IMR-90 (cell line): Measurements from ENCODE around the gene GLIS1. TPM values are rescaled to one million over a fixed set of nuclear protein-coding genes. Genes with fewer than 3 reads are reported as not detected.
A peak's percentile ranks its signal among the peaks of the same experiment; 100 is the strongest.

Source experiments
- ATAC-seq: fragments of 200-7000 bp; cut with Tn5 transposase; 2 replicates; pipeline ENCODE4 v1.9.1; 2020; ENCODE audit warnings: low read depth, mild to moderate bottlenecking, moderate library complexity
- BruUV-seq: library from RNA; stranded (reverse); fragments of 400-500 nt; replicated peaks from 2 replicates; lab custom pipeline; 2021; lab: Mats Ljungman, UMichigan
- CTCF ChIA-PET: fragments of 300-600 bp; formaldehyde crosslinking; extraction: SDS; loops from one replicate; lab custom pipeline; 2021; ENCODE audit warnings: antibody characterized with exemption; lab: Yijun Ruan, JAX
- POLR2A ChIA-PET: fragments of 300-600 bp; sonication (Branson Sonifier 250); formaldehyde crosslinking; loops from one replicate; lab custom pipeline; 2022; ENCODE audit warnings: antibody characterized with exemption; ENCODE audit not compliant: unreplicated experiment; lab: Charles Lee
- DNase-seq: peaks from one replicate; pipeline ENCODE4 v3.0.0; 2013
- H2AFZ ChIP-seq: replicated peaks from 2 replicates; pipeline ENCODE3; 2013; ENCODE audit warnings: low read length, mild to moderate bottlenecking; ENCODE audit not compliant: poor library complexity
- H2AK5ac ChIP-seq: 2 replicates; pipeline ENCODE4 v1.6.1; 2013; ENCODE audit warnings: low read depth, low read length, inconsistent platforms
- H2AK9ac ChIP-seq: replicated peaks from 2 replicates; pipeline ENCODE3; 2013; ENCODE audit warnings: mild to moderate bottlenecking, low read depth, low read length, moderate library complexity; ENCODE audit not compliant: poor library complexity
- H2BK120ac ChIP-seq: 2 replicates; pipeline ENCODE4 v1.6.1; 2013; ENCODE audit warnings: low read depth, low read length, inconsistent platforms
- H2BK15ac ChIP-seq: 3 replicates; pipeline ENCODE4 v1.6.1; 2013; ENCODE audit warnings: low read depth, low read length, inconsistent platforms
- H2BK20ac ChIP-seq: 2 replicates; pipeline ENCODE4 v1.6.1; 2013; ENCODE audit warnings: low read depth, mild to moderate bottlenecking, inconsistent platforms, low read length, moderate library complexity
- H2BK5ac ChIP-seq: 2 replicates; pipeline ENCODE4 v1.6.1; 2013; ENCODE audit warnings: mild to moderate bottlenecking, low read depth, low read length, inconsistent platforms; ENCODE audit not compliant: poor library complexity, severe bottlenecking
- H3K14ac ChIP-seq: replicated peaks from 2 replicates; pipeline ENCODE4 v1.6.1; 2013; ENCODE audit warnings: low read depth, low read length, inconsistent platforms
- H3K18ac ChIP-seq: 2 replicates; pipeline ENCODE4 v1.6.1; 2013; ENCODE audit warnings: low read depth, low read length, control low read depth
- H3K23ac ChIP-seq: 2 replicates; pipeline ENCODE4 v1.6.1; 2013; ENCODE audit warnings: low read depth, low read length, inconsistent platforms
- H3K27ac ChIP-seq: 2 replicates; pipeline ENCODE4 v1.5.1; 2013; ENCODE audit warnings: mild to moderate bottlenecking, control low read depth, low read length; ENCODE audit not compliant: insufficient read depth
- H3K27me3 ChIP-seq: 2 replicates; pipeline ENCODE4 v1.6.1; 2013; ENCODE audit warnings: low read length; ENCODE audit not compliant: control insufficient read depth, insufficient read depth
- H3K36me3 ChIP-seq: 2 replicates; pipeline ENCODE4 v1.6.1; 2013; ENCODE audit warnings: low read length, mixed read lengths; ENCODE audit not compliant: control insufficient read depth, insufficient read depth
- H3K4ac ChIP-seq: 2 replicates; pipeline ENCODE4 v1.6.1; 2013; ENCODE audit warnings: low read depth, low read length, inconsistent platforms
- H3K4me1 ChIP-seq: 2 replicates; pipeline ENCODE4 v1.6.1; 2013; ENCODE audit warnings: low read length, mixed read lengths; ENCODE audit not compliant: control insufficient read depth, insufficient read depth
- H3K4me2 ChIP-seq: 2 replicates; pipeline ENCODE4 v1.6.1; 2013; ENCODE audit warnings: low read depth, mild to moderate bottlenecking, control low read depth, low read length, moderate library complexity
- H3K4me3 ChIP-seq: 2 replicates; pipeline ENCODE4 v1.5.1; 2013; ENCODE audit warnings: low read depth, mild to moderate bottlenecking, control low read depth, low read length, moderate library complexity; ENCODE audit not compliant: insufficient read depth
- H3K56ac ChIP-seq: 2 replicates; pipeline ENCODE4 v1.6.1; 2013; ENCODE audit warnings: low read length, inconsistent platforms; ENCODE audit not compliant: insufficient read depth; ENCODE audit errors: extremely low read depth
- H3K79me1 ChIP-seq, 2 experiments: 2 replicates each; pipeline ENCODE4 v1.6.1; 2013; ENCODE audit warnings: low read length in 2 of 2, inconsistent platforms in 1 of 2, low read depth in 1 of 2
- H3K9ac ChIP-seq: 2 replicates; pipeline ENCODE4 v1.6.1; 2013; ENCODE audit warnings: low read depth, low read length, control low read depth
- H3K9me1 ChIP-seq: 2 replicates; pipeline ENCODE4 v1.6.1; 2013; ENCODE audit warnings: low read length, inconsistent platforms; ENCODE audit not compliant: insufficient read depth
- H3K9me3 ChIP-seq: 2 replicates; pipeline ENCODE4 v1.6.1; 2013; ENCODE audit warnings: low read length; ENCODE audit not compliant: control insufficient read depth, insufficient read depth
- H4K20me1 ChIP-seq: 2 replicates; pipeline ENCODE4 v1.6.1; 2013; ENCODE audit warnings: low read length, inconsistent platforms; ENCODE audit not compliant: insufficient read depth
- H4K5ac ChIP-seq: 2 replicates; pipeline ENCODE4 v1.6.1; 2013; ENCODE audit warnings: mild to moderate bottlenecking, low read depth, low read length, control low read depth
- H4K8ac ChIP-seq, 2 experiments: 2 replicates each; pipeline ENCODE4 v1.6.1; 2013; ENCODE audit warnings: low read depth in 2 of 2, low read length in 2 of 2, control low read depth in 1 of 2, inconsistent platforms in 1 of 2
- H4K91ac ChIP-seq: 2 replicates; pipeline ENCODE4 v1.6.1; 2013; ENCODE audit warnings: low read depth, low read length, inconsistent platforms; ENCODE audit not compliant: insufficient read depth
- BHLHE40 ChIP-seq: fragments of 150-350 bp; IDR thresholded peaks from 2 replicates; pipeline ENCODE4 v1.6.1; 2016; ENCODE audit warnings: mild to moderate bottlenecking, low read depth, low read length
- CEBPB ChIP-seq: IDR thresholded peaks from 2 replicates; pipeline ENCODE4 v1.6.1; 2012; ENCODE audit warnings: low read depth, low read length, improper control_type of control experiment
- CHD1 ChIP-seq: IDR thresholded peaks from 2 replicates; pipeline ENCODE4 v1.6.1; 2012; ENCODE audit warnings: low read depth, low read length, improper control_type of control experiment
- MAFK ChIP-seq: IDR thresholded peaks from 2 replicates; pipeline ENCODE4 v1.6.1; 2012; ENCODE audit warnings: low read depth, low read length, improper control_type of control experiment
- NFE2L2 ChIP-seq: fragments of 150-350 bp; IDR thresholded peaks from 2 replicates; pipeline ENCODE4 v1.6.1; 2016; ENCODE audit warnings: low read depth, mild to moderate bottlenecking, low read length
- RAD21 ChIP-seq: IDR thresholded peaks from 2 replicates; pipeline ENCODE4 v1.6.1; 2012; ENCODE audit warnings: low read length, improper control_type of control experiment
- RFX5 ChIP-seq: IDR thresholded peaks from 2 replicates; pipeline ENCODE4 v1.8.0; 2012; ENCODE audit warnings: low read depth, mild to moderate bottlenecking, low read length, moderate library complexity
- SMC3 ChIP-seq: fragments of 150-350 bp; IDR thresholded peaks from 2 replicates; pipeline ENCODE4 v1.6.1; 2016; ENCODE audit warnings: low read depth, mild to moderate bottlenecking, antibody characterized with exemption, low read length, moderate library complexity
- WGBS, 2 experiments: methylation state at CpG; one replicate each; pipeline versions ENCODE4 v1.1.5 to v1.1.7; 2013; ENCODE audit warnings: missing lambda C conversion rate in 2 of 2; ENCODE audit not compliant: insufficient read length in 1 of 2; ENCODE audit errors: extremely low coverage in 2 of 2; 5-methylcytosine and 5-hydroxymethylcytosine counted together
- dilution Hi-C: fragments of 300-500 bp; cut with HindIII; formaldehyde crosslinking; loops from one replicate; pipeline ENCODE4 v1.14.3; 2018; ENCODE audit warnings: low sequenced_read_pairs; ENCODE audit not compliant: unreplicated experiment
- in situ Hi-C: fragments of 300-500 bp; cut with MboI; formaldehyde crosslinking; loops from 3 replicates; pipeline ENCODE4 v1.14.3; 2019; ENCODE audit warnings: low sequenced_read_pairs, inconsistent platforms, mixed read lengths
- intact Hi-C: fragments of 100-400 bp; cut with micrococcal nuclease; formaldehyde crosslinking; loops from 2 replicates; pipeline ENCODE4 v1.10.0; 2022
- polyA plus RNA-seq, 3 experiments: library from polyadenylated mRNA; depleted of rRNA; stranded (reverse); fragments of >200 nt; gene quantifications; 2 replicates each; pipeline ENCODE4 v1.2.3, GENCODE V29; 2012; ENCODE audit warnings: low replicate concordance in 1 of 3
- total RNA-seq: library from RNA; depleted of rRNA; stranded (reverse); fragments of >200 nt; gene quantifications from 2 replicates; pipeline ENCODE4 v1.2.3, GENCODE V29; 2012
- TF ChIP-seq, protein P1 (sequence below): fragments of 150-350 bp; IDR thresholded peaks from 2 replicates; pipeline ENCODE4 v1.6.1; 2016; ENCODE audit warnings: low read depth, mild to moderate bottlenecking, low read length, moderate library complexity, borderline replicate concordance

Gene GLIS1
- total and polyA plus RNA-seq, 2 of the 4 experiments (the other 2 are of a cell fraction) = 0.18 to 2.3 TPM

DNA sequence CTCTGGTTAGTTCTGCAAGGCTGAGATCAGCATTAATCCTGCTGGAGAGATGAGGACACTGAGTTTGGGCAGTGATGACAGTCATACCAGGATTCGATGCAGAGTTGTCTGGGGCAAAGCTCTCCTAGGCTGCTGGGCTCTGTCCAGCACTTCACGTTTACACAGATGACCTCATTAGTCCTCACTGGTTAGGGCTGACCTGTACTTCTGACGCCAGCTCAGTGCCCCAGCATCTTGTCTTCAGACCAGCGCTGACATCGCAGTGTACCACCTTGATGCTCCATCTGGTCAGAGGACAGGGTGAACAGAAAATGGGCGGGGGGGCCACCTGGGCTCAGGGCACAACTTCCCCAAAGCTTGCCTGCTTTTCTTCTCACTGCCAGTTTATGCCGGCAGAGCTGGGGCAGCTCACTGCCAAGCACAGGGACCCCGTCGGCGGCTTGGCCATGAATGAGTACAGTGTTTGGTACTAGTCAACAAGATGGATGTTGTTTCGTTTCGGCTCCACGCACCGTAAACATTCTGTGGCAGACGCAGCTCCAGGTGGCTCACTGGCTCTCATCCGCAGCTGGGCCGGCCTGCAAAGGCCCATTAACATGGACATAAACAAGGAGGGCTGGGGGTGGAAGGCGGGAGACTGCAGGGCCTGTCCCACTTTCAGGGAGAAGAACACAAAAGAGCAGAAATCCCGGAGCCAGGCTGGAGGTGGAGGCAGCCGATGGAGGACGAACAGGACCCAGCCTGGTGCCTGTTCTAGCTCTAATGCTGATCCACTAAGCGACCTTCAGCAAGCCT is 118.7 kb downstream of the GLIS1 start:
- no peak overlapping the region for H3K18ac ChIP-seq
- H3K14ac ChIP-seq = no peak overlapping the region
- H2BK15ac ChIP-seq = no peak overlapping the region
- peaks cover 34% of the 10 kb centered on the region for H4K20me1 ChIP-seq
- no peak overlapping the region; the same call in 1 of the 2 replicates for H4K91ac ChIP-seq
- H2AFZ ChIP-seq = peak overlapping the region; percentile 64
- in situ Hi-C loops (no loop called here), dilution Hi-C loops (no loop called here), intact Hi-C loops (no loop called here)
- H2BK20ac ChIP-seq = no peak overlapping the region
- no peak overlapping the region; the same call in 1 of the 2 replicates for H3K4me2 ChIP-seq
- ATAC-seq (peak; percentile 73), DNase-seq (peak; percentile 81)
- no peak overlapping the region for H3K27ac ChIP-seq
- no peak overlapping the region for H3K9ac ChIP-seq
- 0 out of 2 replicates have a peak overlapping the region, but pooled peaks have one; percentile 0 for H3K4ac ChIP-seq
- ChIA-PET POLR2A (no interaction called here), CTCF (interaction anchor here (0.6 to 0.7 kb wide), 2 partner anchors 213 to 241 kb away, joined by 3 read pairs; no protein-coding TSS in a partner anchor)
- 0 out of 2 replicates have a peak overlapping the region, but pooled peaks have one; percentile 17 for H2AK5ac ChIP-seq
- peak overlapping the region; percentile 69; the same call in 1 of the 2 replicates for H3K23ac ChIP-seq
- no TSS peak for BruUV-seq
- no peaks in the 10 kb centered on the region for H3K9me3 ChIP-seq
- H3K36me3 ChIP-seq = no peaks in the 10 kb centered on the region
- H2BK5ac ChIP-seq = no peak overlapping the region
- H3K4me1 ChIP-seq = peaks cover 11% of the 10 kb centered on the region
- no peaks in the 10 kb centered on the region for H3K27me3 ChIP-seq
- H3K79me1 ChIP-seq = peaks cover 0 to 20% of the 10 kb centered on the region in 2 experiments; a peak in 2 of 4 replicates
- H3K56ac ChIP-seq = no peak overlapping the region
- H3K9me1 ChIP-seq = peaks cover 27% of the 10 kb centered on the region; the same call in 1 of the 2 replicates
- H4K8ac ChIP-seq = no peak overlapping the region
- no peak overlapping the region for H2AK9ac ChIP-seq
- TF ChIP-seq CEBPB (no peak), BHLHE40 (peak; percentile 81), RAD21 (no peak), SMC3 (no peak), CHD1 (no peak), RFX5 (no peak), MAFK (peak; percentile 25; the same call in 1 of the 2 replicates), NFE2L2 (no peak)
- TF ChIP-seq, protein P1, sequence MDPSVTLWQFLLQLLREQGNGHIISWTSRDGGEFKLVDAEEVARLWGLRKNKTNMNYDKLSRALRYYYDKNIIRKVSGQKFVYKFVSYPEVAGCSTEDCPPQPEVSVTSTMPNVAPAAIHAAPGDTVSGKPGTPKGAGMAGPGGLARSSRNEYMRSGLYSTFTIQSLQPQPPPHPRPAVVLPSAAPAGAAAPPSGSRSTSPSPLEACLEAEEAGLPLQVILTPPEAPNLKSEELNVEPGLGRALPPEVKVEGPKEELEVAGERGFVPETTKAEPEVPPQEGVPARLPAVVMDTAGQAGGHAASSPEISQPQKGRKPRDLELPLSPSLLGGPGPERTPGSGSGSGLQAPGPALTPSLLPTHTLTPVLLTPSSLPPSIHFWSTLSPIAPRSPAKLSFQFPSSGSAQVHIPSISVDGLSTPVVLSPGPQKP = no peak
- 42% methylated on average over 8 of the region's 22 CpGs; no CpG with 5 or more reads in 1 of the 2 experiments for WGBS, 2 experiments
- no peak overlapping the region for H2BK120ac ChIP-seq
- no peak overlapping the region for H4K5ac ChIP-seq
- H3K4me3 ChIP-seq = no peak overlapping the region
